OCI-LY3 (cell line): Measurements from ENCODE around the gene CCDC157.

Experiments
- H2AFZ ChIP-seq: fragments of 200-600, 300-600 bp; shearing (Covaris generic); 2 replicates; pipeline ENCODE4 v1.6.0; 2014; ENCODE audit warnings: antibody characterized with exemption, low read depth, low read length
- H3K27ac ChIP-seq: fragments of 200-600, 300-600 bp; sonication (generic); 2 replicates; pipeline ENCODE4 v1.5.1; 2014; ENCODE audit warnings: mild to moderate bottlenecking, low read length, moderate library complexity, mixed read lengths
- H3K27me3 ChIP-seq: fragments of 200-600, 300-600 bp; sonication (generic); 2 replicates; pipeline ENCODE4 v1.6.1; 2014; ENCODE audit warnings: low read depth, low read length, mixed read lengths
- H3K36me3 ChIP-seq: fragments of 200-600, 300-600 bp; sonication (generic); replicated peaks from 2 replicates; pipeline ENCODE3; 2014; ENCODE audit warnings: low read depth, low read length, mixed read lengths
- H3K4me1 ChIP-seq: fragments of 300-600, 200-600 bp; sonication (generic); 2 replicates; pipeline ENCODE4 v1.6.1; 2014; ENCODE audit warnings: low read length, mixed read lengths
- H3K4me2 ChIP-seq: fragments of 200-600, 300-600 bp; sonication (generic); 2 replicates; pipeline ENCODE4 v1.6.1; 2014; ENCODE audit warnings: low read length, mixed read lengths
- H3K4me3 ChIP-seq: fragments of 300-600, 200-600 bp; sonication (generic); 2 replicates; pipeline ENCODE4 v1.5.1; 2014; ENCODE audit warnings: antibody characterized with exemption, mild to moderate bottlenecking, low read length, moderate library complexity
- H3K79me2 ChIP-seq: fragments of 300-600, 200-600 bp; shearing (Covaris generic); 2 replicates; pipeline ENCODE4 v1.6.1; 2014; ENCODE audit warnings: mild to moderate bottlenecking, low read length, mixed read lengths
- H3K9ac ChIP-seq: fragments of 300-600, 200-600 bp; shearing (Covaris generic); 2 replicates; pipeline ENCODE4 v1.6.0; 2014; ENCODE audit warnings: mild to moderate bottlenecking, low read length, moderate library complexity
- H3K9me3 ChIP-seq: fragments of 200-600, 300-600 bp; shearing (Covaris generic); 2 replicates; pipeline ENCODE4 v1.6.1; 2014; ENCODE audit warnings: low read length, mixed read lengths; ENCODE audit not compliant: insufficient read depth
- H4K20me1 ChIP-seq: fragments of 200-600, 300-600 bp; sonication (generic); 2 replicates; pipeline ENCODE4 v1.6.1; 2016; ENCODE audit warnings: low read length, mixed read lengths; ENCODE audit not compliant: insufficient read depth
- EZH2phosphoT487 ChIP-seq: fragments of 200-600 bp; shearing (Covaris generic); IDR thresholded peaks from 2 replicates; pipeline ENCODE4 v1.6.1; 2018; ENCODE audit warnings: antibody characterized with exemption, mixed run types, low read depth
- TF ChIP-seq, protein P1 (sequence below): fragments of 200-600, 300-600 bp; sonication (generic); IDR thresholded peaks from 2 replicates; pipeline ENCODE4 v1.5.1; 2014; ENCODE audit warnings: antibody characterized with exemption, low read length, low read depth

CCDC157 gene

DNA sequence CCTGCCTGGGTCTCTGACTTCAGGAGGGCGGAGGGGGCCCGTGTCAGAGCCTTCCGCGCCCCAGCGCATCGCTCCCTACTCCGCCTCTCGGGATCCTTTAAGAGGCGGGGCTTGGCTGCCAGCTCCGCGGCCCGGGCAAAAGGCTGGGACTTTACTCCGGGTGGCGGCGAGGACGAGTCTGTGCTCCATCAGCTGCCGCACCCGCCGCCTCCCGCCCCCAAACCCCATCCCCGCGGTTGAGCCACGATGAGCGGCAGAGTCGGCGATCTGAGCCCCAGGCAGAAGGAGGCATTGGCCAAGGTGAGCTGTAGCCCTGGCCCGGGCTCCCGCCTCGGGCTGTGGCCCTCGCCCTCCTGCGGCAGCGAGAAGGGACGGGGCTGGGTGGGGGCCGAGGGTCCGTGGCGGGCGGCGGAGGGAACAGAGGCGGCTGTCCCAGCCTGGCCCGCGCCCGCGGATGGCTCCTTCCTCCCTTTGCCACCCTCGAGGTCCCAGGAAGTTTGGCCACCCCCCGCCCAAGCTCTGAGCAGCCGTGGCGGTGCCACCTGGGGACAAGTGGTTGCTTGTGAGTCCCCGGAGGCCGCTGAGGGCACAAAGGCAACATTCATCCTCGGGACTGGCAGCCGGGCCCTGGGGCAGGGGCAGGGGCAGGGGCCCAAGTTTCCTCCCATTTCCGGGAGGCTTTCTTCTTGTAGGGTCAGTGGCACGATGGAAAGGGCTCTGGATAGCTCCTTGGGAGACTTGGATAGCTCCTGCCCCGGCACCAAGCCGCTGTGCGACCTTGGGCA lies 40.3 kb downstream of the CCDC157 start, which contains the start of gene SEC14L2:
TSS of gene SEC14L2 (plus strand) at position 148 of the 785 bp plus-strand sequence. CDS start at position 247, 99 bp downstream.
- Histone ChIP-seq H3K4me2 (peak within 1 kb of the TSS; percentile 84), H3K79me2 (no peaks in the 10 kb centered on the region), H3K4me1 (peaks cover 32% of the 10 kb centered on the region), H4K20me1 (no peaks in the 10 kb centered on the region), H3K27ac (no peak within 1 kb of the TSS), H3K27me3 (0 out of 2 replicates have a peak, but pooled peaks cover 7% of the 10 kb centered on the region), H3K36me3 (no peaks in the 10 kb centered on the region), H2AFZ (peak within 1 kb of the TSS; percentile 92), H3K4me3 (peak within 1 kb of the TSS; percentile 82), H3K9me3 (no peaks in the 10 kb centered on the region), H3K9ac (peak within 1 kb of the TSS; percentile 70)
- TF ChIP-seq EZH2phosphoT487: no peak
- TF ChIP-seq, protein P1, sequence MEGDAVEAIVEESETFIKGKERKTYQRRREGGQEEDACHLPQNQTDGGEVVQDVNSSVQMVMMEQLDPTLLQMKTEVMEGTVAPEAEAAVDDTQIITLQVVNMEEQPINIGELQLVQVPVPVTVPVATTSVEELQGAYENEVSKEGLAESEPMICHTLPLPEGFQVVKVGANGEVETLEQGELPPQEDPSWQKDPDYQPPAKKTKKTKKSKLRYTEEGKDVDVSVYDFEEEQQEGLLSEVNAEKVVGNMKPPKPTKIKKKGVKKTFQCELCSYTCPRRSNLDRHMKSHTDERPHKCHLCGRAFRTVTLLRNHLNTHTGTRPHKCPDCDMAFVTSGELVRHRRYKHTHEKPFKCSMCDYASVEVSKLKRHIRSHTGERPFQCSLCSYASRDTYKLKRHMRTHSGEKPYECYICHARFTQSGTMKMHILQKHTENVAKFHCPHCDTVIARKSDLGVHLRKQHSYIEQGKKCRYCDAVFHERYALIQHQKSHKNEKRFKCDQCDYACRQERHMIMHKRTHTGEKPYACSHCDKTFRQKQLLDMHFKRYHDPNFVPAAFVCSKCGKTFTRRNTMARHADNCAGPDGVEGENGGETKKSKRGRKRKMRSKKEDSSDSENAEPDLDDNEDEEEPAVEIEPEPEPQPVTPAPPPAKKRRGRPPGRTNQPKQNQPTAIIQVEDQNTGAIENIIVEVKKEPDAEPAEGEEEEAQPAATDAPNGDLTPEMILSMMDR: no peak

DNA sequence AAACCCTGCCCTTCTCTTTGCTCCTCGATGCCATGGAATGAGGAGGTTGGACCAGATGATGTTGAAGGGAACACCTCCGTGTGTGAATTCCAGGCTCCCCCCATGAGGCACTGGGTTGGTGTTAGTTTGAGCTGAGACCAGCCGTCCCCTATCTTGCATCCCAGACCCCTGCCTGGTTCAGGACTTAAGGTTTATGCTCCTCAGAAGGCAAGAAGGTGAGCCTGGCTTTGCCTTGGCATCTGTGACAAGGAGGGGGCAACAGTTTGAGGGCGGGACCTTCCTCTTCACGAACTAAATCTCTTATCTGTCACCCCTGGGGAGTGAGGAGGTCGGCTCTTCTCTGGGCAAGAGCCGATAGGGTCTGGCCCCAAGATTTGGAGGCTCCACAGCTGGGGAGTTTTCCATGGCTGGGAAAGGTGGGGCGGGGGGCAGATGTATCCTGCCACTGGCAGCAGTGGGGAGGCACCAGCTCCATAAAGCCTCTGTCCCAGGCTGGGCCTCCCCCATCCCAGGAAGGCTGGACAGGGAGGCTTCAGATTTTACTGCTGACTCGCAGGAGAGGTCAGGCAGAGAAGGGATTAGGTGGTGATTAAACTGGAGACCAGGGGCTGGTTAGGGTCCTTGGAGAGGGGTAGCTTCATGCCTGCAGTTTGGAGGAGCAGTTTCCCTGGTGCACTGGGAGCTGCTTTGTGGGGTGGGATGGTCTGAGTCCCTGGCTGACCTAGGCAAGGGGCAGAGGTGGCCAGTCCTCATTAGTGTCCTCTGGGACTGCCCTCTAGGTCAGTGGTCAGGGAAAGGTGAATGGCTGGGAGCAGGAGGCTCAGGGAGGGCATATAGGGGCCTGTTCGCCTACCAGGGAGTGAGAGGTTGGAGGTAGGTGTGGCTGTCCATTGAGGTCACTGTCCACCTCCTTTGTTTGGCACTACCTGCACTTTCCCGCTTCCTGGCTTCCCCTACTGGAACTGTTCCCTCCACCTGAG lies 41.1 kb downstream of the CCDC157 start:
- Histone ChIP-seq H3K4me2 (peak overlapping the region; percentile 84), H3K9ac (peak overlapping the region; percentile 70), H3K36me3 (no peaks in the 10 kb centered on the region), H3K4me1 (peaks cover 23% of the 10 kb centered on the region), H2AFZ (0 out of 2 replicates have a peak overlapping the region, but pooled peaks have one; percentile 17), H3K4me3 (peak overlapping the region; percentile 82), H3K27me3 (0 out of 2 replicates have a peak, but pooled peaks cover 7% of the 10 kb centered on the region), H3K27ac (no peak overlapping the region), H3K79me2 (no peaks in the 10 kb centered on the region), H4K20me1 (no peaks in the 10 kb centered on the region), H3K9me3 (no peaks in the 10 kb centered on the region)
- TF ChIP-seq, protein P1: no peak
- no peak for TF ChIP-seq EZH2phosphoT487

DNA sequence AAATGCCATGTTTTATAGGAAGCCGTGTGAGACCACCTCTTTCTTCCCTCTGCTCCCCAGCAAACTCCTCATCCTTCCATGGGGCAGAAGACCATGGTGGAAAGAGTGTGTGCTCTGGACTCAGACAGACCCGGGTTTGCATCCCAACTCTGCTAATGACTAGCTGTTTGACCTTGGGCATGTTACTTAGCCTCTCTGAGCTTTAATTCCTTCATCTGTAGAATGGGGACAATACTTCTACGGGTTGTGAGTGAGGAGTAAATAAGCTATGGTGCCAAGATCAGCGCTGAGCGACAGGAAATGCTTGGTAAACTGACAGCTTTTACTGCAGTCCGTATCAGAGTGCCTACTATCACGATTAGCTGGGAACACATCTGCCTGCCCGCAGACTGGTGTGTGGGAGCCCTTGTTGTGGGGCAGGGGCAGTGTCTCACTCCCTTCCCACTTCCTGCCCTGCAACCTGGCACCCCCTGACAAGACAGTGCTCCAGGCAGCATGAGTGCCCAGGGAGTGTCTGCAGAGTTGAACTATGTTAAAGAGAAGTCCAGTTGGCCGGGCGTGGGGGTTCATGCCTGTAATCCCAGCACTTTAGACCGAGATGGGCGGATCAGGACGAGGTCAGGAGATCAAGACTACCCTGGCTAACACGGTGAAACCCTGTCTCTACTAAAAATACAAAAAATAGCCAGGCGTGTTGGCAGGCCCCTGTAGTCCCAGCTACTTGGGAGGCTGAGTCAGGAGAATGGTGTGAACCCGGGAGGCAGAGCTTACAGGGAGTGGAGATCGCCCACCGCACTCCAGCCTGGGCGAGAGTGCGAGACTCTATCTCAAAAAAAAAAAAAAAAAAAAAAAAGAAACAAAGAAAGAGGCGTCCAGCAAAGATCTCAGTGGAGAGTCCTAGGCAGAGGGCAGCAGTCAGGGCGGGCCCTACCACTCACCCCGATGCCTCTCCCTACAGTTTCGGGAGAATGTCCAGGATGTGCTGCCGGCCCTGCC lies 42.2 kb downstream of the CCDC157 start:
- H3K4me1 ChIP-seq: peaks cover 13% of the 10 kb centered on the region
- H2AFZ ChIP-seq: no peak overlapping the region
- H3K36me3 ChIP-seq: no peaks in the 10 kb centered on the region
- TF ChIP-seq EZH2phosphoT487: no peak
- TF ChIP-seq, protein P1: no peak
- H3K9ac ChIP-seq: no peak overlapping the region
- H3K9me3 ChIP-seq: no peaks in the 10 kb centered on the region
- H3K79me2 ChIP-seq: no peaks in the 10 kb centered on the region
- no peaks in the 10 kb centered on the region for H4K20me1 ChIP-seq
- no peak overlapping the region for H3K27ac ChIP-seq
- 0 out of 2 replicates have a peak, but pooled peaks cover 7% of the 10 kb centered on the region for H3K27me3 ChIP-seq
- H3K4me3 ChIP-seq: no peak overlapping the region
- H3K4me2 ChIP-seq: no peak overlapping the region
